ENCODE data around the gene RAPGEF5. TPM values are rescaled to one million over a fixed set of nuclear protein-coding genes. Genes with fewer than 3 reads are reported as not detected.

The RAPGEF5 gene
- polyA plus RNA-seq, 1 of the 3 experiments (the other 2 are of a cell fraction): 1.2 TPM

DNA sequence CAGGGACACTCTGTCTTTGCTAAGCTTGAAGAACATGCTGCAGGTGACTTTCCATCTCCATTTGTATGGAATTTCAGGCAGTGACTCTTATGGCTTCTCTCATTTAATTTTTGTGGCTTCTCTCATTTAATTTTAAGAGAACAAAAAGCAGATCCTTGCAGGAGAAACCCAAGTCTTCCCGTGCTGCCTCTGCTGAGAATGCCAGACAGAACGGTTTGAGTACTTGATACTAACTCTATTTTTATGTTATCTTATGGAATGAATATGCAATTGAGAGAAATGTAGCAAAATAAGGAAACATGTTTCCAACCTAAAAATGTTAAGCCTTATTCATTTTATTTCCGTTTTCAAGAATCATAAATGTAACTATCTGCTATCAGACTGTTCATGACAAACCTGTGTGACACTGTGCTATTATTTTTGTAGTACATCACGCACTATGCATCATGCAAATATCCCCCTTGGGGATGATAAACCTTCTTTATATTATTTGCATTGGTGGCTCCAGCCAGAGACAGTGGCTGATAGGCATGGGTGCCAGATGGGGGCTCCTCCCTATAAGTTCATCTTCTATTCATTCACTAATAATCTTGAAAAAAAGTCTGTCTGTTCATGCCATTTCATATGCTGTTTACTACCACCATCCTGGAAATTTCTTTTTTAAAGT is 6.9 kb upstream of the RAPGEF5 start:
- no peaks in the 10 kb centered on the region for H3K27me3 ChIP-seq (ENCODE audit: insufficient read depth)
- H4K20me1 ChIP-seq (ENCODE audit: insufficient read depth): no peaks in the 10 kb centered on the region
- H3K9me3 ChIP-seq: no peaks in the 10 kb centered on the region
- no peak overlapping the region for H3K9ac ChIP-seq
- 74% methylated on average over 4 of the region's 4 CpGs for WGBS (ENCODE audit: low lambda C conversion rate)
- H3K4me3 ChIP-seq (ENCODE audit: low read depth in 2 of 2, low read length in 1 of 2): no peak overlapping the region
- H3K4me1 ChIP-seq (ENCODE audit: control insufficient read depth in 1 of 2, insufficient read depth in 2 of 2, low read depth in 1 of 2, low read length in 1 of 2): peaks cover 0 to 4% of the 10 kb centered on the region in 2 experiments; a peak in 2 of 4 replicates
- TF ChIP-seq ELF1 (IDR thresholded peaks at IDR 0.05) (no peak), EZH2phosphoT487 (IDR thresholded peaks at IDR 0.05; ENCODE audit: borderline replicate concordance, low read depth) (no peak), RAD21 (IDR thresholded peaks at IDR 0.05; ENCODE audit: low read length) (no peak), YY1 (IDR thresholded peaks at IDR 0.05; ENCODE audit: low read depth) (no peak), RCOR1 (IDR thresholded peaks at IDR 0.05; ENCODE audit: low read length) (no peak), MEF2A (IDR thresholded peaks at IDR 0.05; ENCODE audit: borderline replicate concordance, low read depth) (no peak), POLR2AphosphoS5 (IDR thresholded peaks at IDR 0.05; ENCODE audit: low read depth, low read length) (no peak), SIN3A (IDR thresholded peaks at IDR 0.05; ENCODE audit: borderline replicate concordance, low read depth, low read length) (no peak)
- TF ChIP-seq, protein P1, sequence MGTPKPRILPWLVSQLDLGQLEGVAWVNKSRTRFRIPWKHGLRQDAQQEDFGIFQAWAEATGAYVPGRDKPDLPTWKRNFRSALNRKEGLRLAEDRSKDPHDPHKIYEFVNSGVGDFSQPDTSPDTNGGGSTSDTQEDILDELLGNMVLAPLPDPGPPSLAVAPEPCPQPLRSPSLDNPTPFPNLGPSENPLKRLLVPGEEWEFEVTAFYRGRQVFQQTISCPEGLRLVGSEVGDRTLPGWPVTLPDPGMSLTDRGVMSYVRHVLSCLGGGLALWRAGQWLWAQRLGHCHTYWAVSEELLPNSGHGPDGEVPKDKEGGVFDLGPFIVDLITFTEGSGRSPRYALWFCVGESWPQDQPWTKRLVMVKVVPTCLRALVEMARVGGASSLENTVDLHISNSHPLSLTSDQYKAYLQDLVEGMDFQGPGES (IDR thresholded peaks at IDR 0.05; ENCODE audit: low read depth, low read length): no peak
- no peaks in the 10 kb centered on the region for H3K79me2 ChIP-seq (ENCODE audit: insufficient read depth)
- CTCF ChIA-PET: interaction anchor here (0.9 to 1.6 kb wide), 5 partner anchors 10 to 281 kb away, joined by 3 to 6 read pairs (median 4); partner anchors contain the start of gene STEAP1B
- no peak overlapping the region for H2AFZ ChIP-seq (ENCODE audit: low read depth)
- POLR2A ChIA-PET: no interaction called here
- no peaks in the 10 kb centered on the region for H3K9me2 ChIP-seq
- peaks cover 4% of the 10 kb centered on the region for H3F3A ChIP-seq (replicated peaks; ENCODE audit: insufficient read depth)
- no peak for DNase-seq
- no peaks in the 10 kb centered on the region for H3K36me3 ChIP-seq (replicated peaks in 1 of 2; ENCODE audit: control insufficient read depth in 1 of 2, insufficient read depth in 2 of 2, low read length in 1 of 2)
- no peak overlapping the region for H3K4me2 ChIP-seq
- H3K27ac ChIP-seq (ENCODE audit: low read depth in 2 of 2, low read length in 1 of 2): no peak overlapping the region

DNA sequence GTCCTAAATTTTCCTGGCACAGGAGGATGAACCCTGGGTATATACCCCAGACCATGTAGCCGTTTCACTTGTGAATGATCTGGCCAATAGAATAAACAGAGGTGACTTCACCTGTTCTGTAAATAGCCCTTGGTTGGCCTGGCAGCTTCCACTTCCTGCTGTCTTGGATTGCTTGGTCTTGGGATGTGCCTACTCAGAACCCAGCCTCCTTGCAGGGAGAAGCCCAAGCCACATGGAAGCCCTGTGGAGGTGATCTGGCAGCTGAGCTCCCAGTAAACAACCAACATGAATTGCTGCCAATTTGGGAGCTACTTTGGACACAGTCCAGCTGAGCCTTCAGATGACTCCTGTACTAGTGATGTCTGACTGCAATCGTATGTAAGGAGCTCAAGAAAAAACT is 4.8 kb upstream of the RAPGEF5 start:
- H3K4me2 ChIP-seq: no peak overlapping the region
- peaks cover 4% of the 10 kb centered on the region for H3F3A ChIP-seq (replicated peaks; ENCODE audit: insufficient read depth)
- H4K20me1 ChIP-seq (ENCODE audit: insufficient read depth): no peaks in the 10 kb centered on the region
- no peaks in the 10 kb centered on the region for H3K36me3 ChIP-seq (replicated peaks in 1 of 2; ENCODE audit: control insufficient read depth in 1 of 2, insufficient read depth in 2 of 2, low read length in 1 of 2)
- no peaks in the 10 kb centered on the region for H3K9me3 ChIP-seq
- no peaks in the 10 kb centered on the region for H3K79me2 ChIP-seq (ENCODE audit: insufficient read depth)
- no peak overlapping the region for H2AFZ ChIP-seq (ENCODE audit: low read depth)
- POLR2A ChIA-PET: interaction anchor here (0.9 kb wide), 1 partner anchor 12 kb away, joined by 3 read pairs; no protein-coding TSS in a partner anchor
- no peak for DNase-seq
- H3K27me3 ChIP-seq (ENCODE audit: insufficient read depth): no peaks in the 10 kb centered on the region
- CTCF ChIA-PET: interaction anchor here (1.2 to 2.3 kb wide), 3 partner anchors 25 to 252 kb away, joined by 3 to 10 read pairs (median 4); no protein-coding TSS in a partner anchor
- H3K4me1 ChIP-seq (ENCODE audit: control insufficient read depth in 1 of 2, insufficient read depth in 2 of 2, low read depth in 1 of 2, low read length in 1 of 2): peaks cover 0 to 8% of the 10 kb centered on the region in 2 experiments; a peak in 2 of 4 replicates
- H3K9ac ChIP-seq: no peak overlapping the region
- no peak overlapping the region for H3K4me3 ChIP-seq (ENCODE audit: low read depth in 2 of 2, low read length in 1 of 2)
- no peaks in the 10 kb centered on the region for H3K9me2 ChIP-seq
- no peak overlapping the region for H3K27ac ChIP-seq (ENCODE audit: low read depth in 2 of 2, low read length in 1 of 2)
- WGBS (ENCODE audit: low lambda C conversion rate): 69% methylated on average over 2 of the region's 2 CpGs
- TF ChIP-seq ELF1 (IDR thresholded peaks at IDR 0.05) (no peak), SMC3 (IDR thresholded peaks at IDR 0.05; ENCODE audit: low read depth, low read length) (no peak), RCOR1 (IDR thresholded peaks at IDR 0.05; ENCODE audit: low read length) (no peak), TAF1 (IDR thresholded peaks at IDR 0.05; ENCODE audit: borderline replicate concordance, low read depth, low read length) (no peak), NFIC (IDR thresholded peaks at IDR 0.05; ENCODE audit: borderline replicate concordance) (peak; percentile 67; the same call in 1 of the 2 replicates)
- TF ChIP-seq, protein P2, sequence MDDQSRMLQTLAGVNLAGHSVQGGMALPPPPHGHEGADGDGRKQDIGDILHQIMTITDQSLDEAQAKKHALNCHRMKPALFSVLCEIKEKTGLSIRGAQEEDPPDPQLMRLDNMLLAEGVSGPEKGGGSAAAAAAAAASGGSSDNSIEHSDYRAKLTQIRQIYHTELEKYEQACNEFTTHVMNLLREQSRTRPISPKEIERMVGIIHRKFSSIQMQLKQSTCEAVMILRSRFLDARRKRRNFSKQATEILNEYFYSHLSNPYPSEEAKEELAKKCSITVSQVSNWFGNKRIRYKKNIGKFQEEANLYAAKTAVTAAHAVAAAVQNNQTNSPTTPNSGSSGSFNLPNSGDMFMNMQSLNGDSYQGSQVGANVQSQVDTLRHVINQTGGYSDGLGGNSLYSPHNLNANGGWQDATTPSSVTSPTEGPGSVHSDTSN (IDR thresholded peaks at IDR 0.05): 0 out of 2 replicates have a peak, but pooled peaks have one; percentile 4
